ENCODE measurements around the gene DLG5.

The DLG5 gene, protein sequence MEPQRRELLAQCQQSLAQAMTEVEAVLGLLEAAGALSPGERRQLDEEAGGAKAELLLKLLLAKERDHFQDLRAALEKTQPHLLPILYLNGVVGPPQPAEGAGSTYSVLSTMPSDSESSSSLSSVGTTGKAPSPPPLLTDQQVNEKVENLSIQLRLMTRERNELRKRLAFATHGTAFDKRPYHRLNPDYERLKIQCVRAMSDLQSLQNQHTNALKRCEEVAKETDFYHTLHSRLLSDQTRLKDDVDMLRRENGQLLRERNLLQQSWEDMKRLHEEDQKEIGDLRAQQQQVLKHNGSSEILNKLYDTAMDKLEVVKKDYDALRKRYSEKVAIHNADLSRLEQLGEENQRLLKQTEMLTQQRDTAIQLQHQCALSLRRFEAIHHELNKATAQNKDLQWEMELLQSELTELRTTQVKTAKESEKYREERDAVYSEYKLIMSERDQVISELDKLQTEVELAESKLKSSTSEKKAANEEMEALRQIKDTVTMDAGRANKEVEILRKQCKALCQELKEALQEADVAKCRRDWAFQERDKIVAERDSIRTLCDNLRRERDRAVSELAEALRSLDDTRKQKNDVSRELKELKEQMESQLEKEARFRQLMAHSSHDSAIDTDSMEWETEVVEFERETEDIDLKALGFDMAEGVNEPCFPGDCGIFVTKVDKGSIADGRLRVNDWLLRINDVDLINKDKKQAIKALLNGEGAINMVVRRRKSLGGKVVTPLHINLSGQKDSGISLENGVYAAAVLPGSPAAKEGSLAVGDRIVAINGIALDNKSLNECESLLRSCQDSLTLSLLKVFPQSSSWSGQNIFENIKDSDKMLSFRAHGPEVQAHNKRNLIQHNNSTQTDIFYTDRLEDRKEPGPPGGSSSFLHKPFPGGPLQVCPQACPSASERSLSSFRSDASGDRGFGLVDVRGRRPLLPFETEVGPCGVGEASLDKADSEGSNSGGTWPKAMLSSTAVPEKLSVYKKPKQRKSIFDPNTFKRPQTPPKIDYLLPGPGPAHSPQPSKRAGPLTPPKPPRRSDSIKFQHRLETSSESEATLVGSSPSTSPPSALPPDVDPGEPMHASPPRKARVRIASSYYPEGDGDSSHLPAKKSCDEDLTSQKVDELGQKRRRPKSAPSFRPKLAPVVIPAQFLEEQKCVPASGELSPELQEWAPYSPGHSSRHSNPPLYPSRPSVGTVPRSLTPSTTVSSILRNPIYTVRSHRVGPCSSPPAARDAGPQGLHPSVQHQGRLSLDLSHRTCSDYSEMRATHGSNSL (N-terminal part only)

DNA sequence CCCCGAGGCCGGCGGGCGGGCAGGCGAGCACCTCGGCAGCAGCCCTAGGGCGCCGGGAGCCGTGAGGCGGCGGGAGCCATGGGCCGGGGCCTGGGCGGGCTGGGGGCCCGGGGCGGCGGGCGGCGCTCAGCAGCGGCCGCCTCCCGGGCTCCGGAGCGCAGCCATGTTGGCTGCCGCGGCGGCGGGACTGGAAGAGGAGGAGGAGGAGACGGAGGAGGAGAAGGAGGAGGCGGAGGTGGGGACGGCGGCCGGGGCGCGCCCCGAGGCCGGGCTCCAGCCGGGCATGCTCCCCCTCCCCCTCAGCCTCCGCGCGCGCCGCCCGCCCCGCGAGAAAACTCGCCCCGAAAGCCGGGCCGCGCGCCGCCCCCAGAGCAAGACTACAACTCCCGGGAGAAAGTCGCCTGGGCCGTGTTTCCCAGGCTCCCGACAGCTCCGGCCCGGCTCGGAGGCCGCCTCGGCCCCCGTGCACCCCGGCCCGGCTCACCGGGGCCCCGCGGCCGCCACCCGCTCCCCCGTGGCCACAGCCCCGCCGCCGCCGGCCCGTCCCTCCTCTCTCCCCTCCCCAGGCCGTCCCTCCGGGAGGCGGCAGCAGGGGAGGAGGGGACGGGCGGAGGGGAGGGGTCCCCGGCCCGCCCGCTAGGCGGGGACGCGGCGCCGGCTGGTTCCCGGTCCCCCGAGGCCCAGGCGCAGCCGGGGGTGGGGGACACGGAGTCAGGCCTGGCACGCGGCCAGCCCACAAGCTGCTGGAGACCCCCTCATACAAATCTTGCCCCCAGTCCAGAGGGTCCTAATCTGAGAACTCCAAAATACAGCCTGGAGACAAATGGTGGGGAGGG lies at the start of gene DLG5:
TSS of gene DLG5 (minus strand) at position 190 of the 836 bp plus-strand sequence. CDS start 235 bp downstream, outside the sequence.
- no peak for DNase-seq

DNA sequence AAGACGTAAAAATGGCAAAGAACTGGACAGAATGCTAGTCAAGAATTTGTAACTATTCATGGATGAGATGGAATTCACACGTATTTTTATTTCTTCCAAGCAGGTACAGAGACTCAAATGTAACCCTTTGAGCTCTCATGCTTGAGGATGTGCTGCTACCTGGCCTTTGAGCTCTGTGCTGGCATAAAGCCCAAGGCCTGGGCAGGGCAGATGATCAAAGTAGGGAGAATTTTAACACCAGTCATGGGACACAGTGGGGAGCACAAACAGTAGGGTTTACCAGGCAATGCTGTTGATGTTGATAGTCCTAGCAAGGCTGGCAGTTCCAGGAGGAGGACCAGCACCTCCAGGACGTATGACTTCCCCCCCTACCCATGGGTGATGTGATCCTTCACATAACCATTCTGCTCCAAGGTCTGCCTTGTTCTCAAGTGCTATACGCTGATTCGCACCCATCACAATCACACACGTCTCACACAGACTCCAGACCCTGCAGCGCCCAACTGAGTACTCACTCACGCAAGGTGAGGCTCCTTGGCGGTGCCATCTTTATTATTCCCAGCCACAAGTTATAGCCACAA lies 48.6 kb upstream of the DLG5 start:
- DNase-seq, result no peak

DNA sequence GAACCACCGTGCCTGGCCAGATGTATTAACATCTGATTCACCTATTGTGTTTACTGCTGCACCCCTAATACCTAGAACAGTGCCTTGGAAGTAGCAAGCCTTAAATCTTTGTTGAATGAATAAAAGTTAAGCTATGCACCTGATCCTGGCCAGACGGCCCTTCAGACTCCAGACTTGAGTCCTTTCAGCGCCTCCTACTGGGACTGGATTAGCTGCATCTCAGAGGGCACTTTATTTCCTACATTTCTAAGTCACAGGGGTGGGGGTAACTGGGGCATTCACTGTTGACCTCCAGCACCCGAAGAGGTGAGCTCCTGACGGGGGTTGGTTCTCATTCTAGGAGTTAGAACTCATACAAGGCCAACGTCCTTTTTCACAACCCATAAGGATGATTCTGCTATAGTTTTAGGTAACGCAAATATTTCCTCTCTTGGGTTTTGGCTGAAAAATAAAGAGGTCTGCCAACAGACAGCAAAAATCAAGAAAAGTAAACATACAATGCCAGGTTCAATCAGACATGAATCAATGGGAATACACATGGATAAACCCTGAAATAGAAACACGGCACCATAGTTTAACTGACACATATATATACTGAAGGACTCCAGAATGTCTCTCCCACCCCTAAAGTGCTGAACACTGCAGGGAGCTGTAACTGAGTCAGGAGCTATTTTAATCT lies 48.0 kb upstream of the DLG5 start:
- DNase-seq, result no peak

DNA sequence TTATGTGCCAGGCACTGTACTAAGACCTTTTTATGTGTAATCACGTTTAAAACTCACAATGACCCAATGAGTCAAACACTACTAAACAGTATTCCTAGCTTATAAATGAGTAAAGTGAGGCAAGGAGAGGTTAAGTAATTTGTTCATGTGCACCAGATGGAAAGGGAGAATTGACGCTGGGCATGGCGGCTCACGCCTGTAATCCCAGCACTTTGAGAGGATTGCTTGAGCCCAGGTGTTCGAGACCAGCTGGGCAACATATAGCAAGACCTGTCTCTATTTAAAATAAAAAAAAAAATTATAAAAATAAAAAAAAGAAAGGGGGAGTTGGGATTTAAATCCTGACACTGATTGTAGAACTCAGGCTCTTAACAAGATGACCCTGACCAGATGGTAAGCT lies 46.7 kb upstream of the DLG5 start:
- no peak for DNase-seq

DNA sequence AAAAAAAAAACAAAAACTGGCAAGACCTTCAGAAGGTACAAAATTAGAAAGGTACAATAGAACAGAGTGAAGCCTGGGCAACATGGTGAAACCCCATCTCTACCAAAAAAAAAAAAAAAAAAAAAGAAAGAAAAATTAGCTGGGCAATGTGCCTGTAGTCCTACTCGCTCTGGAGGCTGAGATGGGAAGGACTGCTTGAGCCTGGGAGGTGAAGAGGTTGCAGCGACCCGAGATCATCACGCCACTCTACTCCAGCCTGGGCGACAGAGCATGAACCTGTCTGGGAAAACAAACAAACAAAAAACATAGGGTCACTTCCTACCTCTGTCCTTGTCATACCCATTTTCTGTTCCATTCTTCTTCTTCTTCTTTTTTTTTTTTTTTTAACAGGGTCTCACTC lies 45.6 kb upstream of the DLG5 start:
- no peak for DNase-seq

DNA sequence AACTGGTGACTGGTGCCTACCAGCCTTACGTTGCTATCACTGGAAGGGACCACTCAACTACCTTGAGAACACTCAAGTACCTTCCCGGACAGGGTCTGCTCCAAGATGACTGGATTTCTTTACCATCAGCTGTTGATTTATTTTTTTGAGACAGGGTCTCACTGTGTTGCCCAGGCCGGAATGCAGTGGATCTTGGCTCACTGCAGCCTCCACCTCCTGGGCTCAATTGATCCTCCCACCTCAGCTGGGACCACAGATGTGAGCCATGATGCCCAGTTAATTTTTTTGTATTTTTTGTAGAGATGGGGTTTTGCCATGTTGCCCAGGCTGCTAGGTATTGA lies 45.2 kb upstream of the DLG5 start:
- no peak for DNase-seq

DNA sequence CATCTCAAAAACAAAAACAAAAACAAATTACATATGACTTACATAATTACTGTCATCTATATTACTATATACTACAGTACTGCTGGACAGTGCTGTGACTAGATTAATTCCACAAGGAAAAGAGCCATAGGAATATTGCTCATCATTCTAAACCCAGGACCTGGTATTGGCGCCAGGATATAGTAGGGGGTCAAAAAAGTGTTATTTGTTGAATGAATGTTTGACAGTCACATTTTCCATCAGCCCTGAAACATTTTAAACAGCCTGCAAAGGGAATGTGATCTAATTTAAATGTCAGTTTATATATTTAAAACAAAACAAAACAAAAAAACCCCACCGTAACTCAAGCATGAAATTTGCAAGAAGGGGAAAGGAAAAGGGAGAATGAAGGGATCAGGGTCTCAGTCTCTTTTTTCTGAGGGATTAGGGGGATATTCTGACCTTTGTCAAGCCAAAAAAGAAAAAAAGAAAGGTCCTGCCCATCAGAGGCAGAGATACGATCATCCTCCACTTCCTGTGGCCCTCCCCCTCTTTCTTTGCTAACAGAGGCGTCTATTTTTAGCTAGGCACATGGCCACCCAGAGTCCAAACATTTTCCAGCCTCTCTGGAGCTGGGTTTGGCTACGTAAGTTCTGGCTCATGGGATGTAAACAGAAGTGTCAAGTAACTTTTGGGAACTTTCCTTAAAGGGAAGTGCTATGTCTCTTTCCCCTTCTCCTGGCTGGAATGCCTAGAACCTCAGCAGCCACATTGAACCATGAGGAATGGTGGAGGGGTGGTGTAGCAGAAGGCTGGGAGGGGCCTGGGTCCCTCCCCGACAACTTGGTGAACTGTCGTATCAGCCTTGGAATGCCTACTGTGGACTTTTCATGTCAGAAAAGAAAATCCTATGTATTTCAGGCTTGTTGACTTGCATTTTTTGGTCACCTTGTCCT lies 44.6 kb upstream of the DLG5 start:
- no peak for DNase-seq

DNA sequence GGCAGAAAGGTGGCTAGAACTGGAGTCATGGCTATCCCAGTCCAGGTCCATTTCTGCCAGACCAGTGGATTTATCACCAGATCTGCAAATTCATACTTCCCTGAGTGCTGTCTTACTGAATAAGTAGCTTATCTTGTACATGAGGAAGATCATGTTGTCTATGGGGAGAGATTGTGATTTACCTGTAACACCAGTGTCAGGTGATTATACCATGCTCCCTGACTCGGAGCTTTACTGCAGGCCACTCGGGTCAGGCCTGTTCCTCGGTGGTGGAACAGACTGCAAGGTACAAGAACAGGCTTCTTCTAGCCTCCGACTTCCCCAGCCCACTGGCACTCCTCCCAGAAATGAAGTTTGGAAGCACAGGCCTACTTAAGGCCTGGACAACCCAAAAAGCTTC lies 42.6 kb upstream of the DLG5 start:
- no peak for DNase-seq

DNA sequence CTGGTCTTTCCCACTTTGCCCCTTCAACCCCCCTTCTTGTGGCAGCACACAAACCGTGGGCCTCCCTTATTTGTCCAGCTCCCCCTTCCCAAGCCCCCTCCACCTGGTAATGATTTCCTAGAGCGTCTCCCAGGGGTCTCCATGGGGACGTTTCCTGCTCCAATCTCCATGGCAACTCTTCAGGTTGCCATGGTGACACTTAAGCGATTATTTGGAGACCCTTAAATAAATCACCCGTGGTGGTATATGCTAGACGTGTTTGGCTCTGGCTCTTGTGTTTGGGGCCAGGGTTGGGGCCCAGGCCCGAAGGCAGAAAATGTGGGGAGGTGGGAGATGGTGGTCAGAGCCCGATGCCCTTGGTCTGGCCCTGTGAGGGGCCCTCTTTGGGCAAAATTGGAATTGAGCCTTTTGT lies 41.1 kb upstream of the DLG5 start:
- no peak for DNase-seq

DNA sequence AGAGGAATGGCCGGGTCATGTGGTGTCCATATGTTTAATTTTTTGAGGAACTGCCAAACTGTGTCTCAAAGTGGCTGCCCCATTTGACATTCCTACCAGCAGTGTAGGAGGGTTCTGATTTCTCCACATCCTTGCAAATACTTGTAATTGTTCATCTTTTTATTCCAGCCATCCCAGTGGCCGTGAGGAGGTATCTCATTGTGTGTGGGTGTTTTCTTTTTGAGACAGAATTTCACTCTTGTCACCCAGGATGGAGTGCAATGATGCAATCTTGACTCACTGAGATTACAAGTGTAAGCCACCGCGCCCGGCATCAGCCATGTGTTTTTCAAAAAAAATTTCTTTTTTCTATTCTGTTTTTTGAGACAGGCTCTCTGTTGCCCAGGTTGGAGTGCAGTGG lies 38.7 kb upstream of the DLG5 start:
- DNase-seq, result no peak

DNA sequence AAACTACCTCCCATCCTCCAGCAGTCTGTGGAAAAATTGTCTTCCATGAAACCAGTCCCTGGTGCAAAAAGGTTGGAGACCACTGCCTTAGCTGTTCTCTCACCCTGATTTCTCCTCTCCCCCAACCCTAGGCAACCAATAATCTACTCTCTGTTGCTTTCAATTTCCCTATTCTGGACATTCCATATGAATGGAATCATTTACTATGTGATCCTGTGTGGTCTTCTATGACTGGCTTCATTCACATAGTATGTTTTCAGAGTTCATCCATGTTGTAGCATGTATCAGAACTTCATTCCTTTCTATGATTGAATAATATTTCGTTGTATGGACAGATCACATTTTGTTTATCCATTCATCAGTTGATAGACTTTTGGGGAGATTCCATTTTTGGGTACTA lies 38.3 kb upstream of the DLG5 start:
- no peak for DNase-seq

DNA sequence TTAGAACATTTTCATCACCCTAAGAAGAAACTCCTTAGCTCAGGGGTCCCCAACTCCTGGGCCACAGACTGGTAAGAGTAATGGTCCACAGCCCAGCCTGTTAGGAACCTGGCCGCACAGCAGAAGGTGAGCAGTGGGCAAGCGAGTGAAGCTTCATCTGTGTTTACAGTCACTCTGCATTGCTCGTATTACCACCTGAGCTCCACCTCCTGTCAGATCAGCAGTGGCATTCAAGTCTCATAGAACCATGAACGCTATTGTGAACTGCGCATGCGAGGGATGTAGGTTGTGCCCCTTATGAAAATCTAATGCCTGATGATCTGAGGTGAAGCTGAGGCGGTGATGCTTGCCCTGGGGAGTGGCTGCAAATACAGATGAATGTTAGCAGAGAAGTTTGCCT lies 37.3 kb upstream of the DLG5 start:
- DNase-seq, result no peak

DNA sequence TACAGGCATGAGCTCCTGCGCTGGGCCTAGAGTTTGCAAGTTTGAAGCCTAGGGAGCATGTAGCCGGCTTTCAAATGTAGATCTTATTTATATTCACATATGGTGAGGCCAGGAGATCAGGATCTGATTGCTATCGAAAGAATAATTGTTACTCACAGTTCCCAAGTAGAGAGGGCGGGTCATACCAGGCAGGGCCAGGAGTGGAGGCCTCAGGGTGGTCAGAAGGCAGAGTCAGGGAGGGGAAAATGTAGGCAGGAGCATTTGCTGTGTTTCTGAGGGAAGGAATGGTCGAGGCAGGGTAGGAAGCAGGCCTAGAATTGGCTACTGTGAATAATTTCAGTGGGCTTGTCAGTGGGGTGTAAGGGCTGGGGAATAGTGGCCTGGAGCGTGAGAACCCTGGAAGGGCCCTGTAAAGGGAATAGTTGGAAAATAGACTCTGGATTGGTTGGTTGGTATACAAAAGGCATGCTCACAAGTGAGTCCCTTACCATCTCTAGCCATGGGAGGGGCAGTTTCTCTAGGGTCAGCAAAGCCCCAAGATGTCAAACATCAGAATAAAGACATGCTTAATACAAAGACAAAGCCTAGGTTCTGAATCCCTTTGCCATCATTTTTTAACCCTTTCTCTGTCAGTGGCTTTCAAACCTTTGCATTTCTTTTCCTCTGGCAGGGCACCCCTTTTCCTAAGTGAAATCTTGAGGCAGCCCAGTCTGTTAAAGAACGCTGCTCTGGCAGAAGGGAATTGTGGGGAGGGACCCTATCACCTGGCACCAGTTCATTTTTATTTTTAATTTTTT lies 36.0 kb upstream of the DLG5 start:
- DNase-seq, result no peak

DNA sequence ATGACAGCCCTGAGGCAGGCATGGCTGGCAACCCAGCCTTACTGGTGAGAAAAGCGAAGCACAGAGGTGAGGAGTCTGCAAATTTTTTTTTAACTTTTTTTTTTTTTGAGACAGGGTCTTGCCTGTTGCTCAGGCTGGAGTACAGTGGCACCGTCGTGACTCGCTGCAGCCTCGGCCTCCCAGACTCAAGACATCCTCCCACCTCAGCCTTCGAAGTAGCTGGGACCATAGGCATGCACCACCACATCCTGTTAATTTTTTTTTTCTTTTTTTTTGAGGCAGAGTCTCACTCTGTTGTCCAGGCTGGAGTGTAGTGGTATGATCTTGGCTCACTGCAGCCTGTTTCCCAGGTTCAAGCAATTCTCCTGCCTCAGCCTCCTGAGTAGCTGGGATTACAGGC lies 35.1 kb upstream of the DLG5 start:
- DNase-seq, result no peak

DNA sequence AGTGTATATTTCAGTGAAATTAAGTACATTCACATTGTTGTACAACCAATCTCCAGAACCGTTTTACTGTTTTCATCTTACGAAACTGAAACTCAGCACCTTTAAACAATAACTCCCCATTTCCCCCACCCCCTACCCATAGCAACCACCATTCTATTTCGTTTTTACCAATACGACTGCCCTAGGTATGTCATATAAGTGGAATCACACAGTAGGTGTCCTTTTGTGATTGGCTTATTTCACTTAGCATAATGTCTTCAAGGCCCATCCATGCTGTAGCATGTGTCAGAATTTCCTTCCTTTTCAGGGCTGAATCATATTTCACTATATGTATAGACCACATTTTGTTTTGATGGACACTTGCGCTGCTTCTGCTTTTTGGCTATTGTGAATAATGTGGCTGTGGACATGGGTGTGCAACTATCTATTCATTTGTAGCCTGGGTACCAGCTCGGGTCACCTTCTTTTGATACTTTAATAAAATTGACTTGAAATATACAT lies 34.3 kb upstream of the DLG5 start:
- no peak for DNase-seq

DNA sequence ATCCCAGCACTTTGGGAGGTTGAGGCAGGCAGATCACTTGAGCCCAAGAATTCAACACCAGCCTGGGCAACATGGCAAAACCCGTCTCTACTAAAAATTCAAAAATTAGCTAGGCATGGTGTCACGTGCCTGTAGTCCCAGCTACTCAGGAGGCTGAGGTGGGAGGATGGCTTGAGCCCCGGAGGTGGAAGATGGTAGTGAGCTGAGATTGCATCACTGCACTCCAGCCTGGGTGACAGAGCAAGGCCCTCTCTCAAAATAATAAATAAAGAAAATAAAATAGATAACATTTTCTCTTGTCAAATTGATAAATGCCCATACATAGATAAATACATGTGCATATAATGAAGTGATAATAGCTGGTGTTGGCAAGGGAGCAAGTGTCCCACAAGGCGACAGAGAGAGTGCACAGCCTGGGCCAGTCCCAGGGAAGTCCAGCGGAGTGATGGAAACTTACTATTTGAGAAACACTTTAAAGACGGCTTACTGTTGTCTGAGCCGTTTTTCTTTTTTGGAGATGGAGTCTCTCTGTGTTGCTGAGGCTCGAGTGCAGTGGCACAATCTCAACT lies 33.4 kb upstream of the DLG5 start:
- no peak for DNase-seq

DNA sequence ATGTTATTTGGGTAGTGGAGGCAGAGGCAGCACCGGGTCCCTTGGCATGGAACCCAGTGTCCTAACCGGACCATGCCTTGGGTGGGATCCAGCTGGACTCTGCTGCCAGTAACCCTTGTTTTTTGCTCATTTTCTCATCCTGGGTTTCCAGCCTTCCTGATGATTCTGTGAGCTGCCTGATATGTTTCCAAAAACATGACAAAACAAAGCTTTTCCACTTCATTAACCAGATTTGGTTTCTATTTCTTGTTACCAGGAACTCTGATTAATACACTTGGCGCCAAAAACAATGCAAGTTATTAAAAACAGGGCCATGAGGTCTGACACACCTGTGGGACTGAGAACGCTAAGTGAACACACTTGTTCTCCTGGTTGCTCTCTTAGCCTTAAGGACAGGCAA lies 32.8 kb upstream of the DLG5 start:
- DNase-seq, result no peak

DNA sequence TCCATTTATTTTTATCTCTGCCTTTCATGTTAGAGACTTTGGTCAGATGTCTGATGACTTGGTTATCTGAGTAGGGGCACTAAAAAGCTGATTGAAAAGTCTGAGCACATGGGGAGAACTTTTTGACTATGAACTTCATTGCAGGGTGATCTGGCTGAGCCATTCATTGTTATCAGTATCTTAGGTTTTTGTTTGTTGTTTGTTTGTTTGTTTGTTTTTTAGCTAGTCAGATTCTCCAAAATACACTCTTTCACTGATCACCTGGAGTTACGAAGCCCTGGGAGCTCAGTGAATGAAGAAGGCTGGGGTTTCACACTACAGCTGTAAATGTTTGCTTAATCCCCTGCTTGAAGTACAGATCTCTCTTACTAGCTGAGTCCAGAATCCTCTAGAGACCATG lies 28.6 kb upstream of the DLG5 start:
- no peak for DNase-seq

DNA sequence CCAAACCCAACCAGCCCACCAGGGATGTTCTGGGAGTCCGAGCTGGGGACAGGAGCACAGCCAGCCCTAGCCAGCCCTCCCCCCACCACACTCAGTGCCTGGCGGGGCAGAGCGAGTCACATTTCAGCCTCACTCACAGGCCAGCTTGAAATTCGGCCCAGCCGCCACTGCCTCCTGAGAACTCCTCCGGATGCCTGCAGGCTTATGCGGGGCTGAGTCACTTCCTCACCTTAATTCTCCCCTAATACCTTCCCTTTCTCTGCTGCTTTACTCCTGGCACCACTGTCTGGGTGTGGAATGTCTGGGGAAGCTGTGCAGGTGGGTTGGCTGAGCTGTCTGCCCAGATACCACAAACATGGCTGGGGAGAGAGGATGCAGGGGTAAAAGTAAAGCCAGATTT lies 22.6 kb upstream of the DLG5 start:
- DNase-seq, result no peak

Measured in NCI-H1105 treated with DMSO at 0.1 percent for 48 hours (cell line).